PFSK-1 (cell line): ENCODE measurements around the gene ALS2CL.

Source experiments
- FOXP2 ChIP-seq: optimal IDR thresholded peaks from 2 replicates; pipeline ENCODE3; 2011; ENCODE audit warnings: borderline replicate concordance, control low read depth, inconsistent platforms; ENCODE audit not compliant: insufficient read depth; ENCODE audit errors: extremely low read length, extremely low read depth
- POLR2AphosphoS5 ChIP-seq: IDR thresholded peaks from 2 replicates; pipeline ENCODE4 v1.6.1; 2012; ENCODE audit warnings: low read depth, mild to moderate bottlenecking, control low read depth, low read length, moderate library complexity
- SIN3A ChIP-seq: IDR thresholded peaks from 2 replicates; pipeline ENCODE4 v1.6.1; 2012; ENCODE audit warnings: mild to moderate bottlenecking, low read length, moderate library complexity, borderline replicate concordance; ENCODE audit not compliant: insufficient read depth
- TAF1 ChIP-seq: IDR thresholded peaks from 2 replicates; pipeline ENCODE4 v1.6.1; 2012; ENCODE audit warnings: low read length, control low read depth, borderline replicate concordance; ENCODE audit not compliant: insufficient read depth
- TF ChIP-seq, protein P1 (sequence below), 2 experiments: IDR thresholded peaks; 2 replicates each; pipeline versions ENCODE4 v1.6.1 to v1.8.0; 2011 to 2012; ENCODE audit warnings: low read depth in 2 of 2, low read length in 2 of 2, control low read depth in 1 of 2, inconsistent platforms in 1 of 2, mild to moderate bottlenecking in 1 of 2, moderate library complexity in 1 of 2; ENCODE audit not compliant: insufficient read depth in 1 of 2

ALS2CL gene

DNA sequence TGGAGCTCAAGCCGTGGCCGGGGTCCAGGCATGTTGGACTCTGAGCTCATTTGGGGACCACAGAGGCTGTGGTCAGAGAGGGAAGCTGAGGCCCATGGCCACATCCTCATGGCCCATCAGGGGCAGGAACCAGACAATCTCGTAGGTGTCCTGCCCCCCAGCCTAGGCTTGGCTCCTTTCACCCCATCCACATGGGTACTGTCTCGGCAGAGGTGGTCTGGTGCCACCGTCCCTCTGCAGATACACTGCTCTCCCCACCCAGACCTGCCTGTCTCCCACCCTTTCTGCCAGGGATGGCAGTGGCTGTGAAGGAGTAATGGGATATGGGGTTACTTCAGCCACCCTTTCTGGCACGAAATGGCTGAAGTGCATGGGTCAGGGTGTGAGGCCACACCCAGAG, 16.2 kb upstream of the ALS2CL start:
- no peak for TF ChIP-seq SIN3A
- no peak for TF ChIP-seq POLR2AphosphoS5
- no peak for TF ChIP-seq FOXP2
- TF ChIP-seq, protein P1, sequence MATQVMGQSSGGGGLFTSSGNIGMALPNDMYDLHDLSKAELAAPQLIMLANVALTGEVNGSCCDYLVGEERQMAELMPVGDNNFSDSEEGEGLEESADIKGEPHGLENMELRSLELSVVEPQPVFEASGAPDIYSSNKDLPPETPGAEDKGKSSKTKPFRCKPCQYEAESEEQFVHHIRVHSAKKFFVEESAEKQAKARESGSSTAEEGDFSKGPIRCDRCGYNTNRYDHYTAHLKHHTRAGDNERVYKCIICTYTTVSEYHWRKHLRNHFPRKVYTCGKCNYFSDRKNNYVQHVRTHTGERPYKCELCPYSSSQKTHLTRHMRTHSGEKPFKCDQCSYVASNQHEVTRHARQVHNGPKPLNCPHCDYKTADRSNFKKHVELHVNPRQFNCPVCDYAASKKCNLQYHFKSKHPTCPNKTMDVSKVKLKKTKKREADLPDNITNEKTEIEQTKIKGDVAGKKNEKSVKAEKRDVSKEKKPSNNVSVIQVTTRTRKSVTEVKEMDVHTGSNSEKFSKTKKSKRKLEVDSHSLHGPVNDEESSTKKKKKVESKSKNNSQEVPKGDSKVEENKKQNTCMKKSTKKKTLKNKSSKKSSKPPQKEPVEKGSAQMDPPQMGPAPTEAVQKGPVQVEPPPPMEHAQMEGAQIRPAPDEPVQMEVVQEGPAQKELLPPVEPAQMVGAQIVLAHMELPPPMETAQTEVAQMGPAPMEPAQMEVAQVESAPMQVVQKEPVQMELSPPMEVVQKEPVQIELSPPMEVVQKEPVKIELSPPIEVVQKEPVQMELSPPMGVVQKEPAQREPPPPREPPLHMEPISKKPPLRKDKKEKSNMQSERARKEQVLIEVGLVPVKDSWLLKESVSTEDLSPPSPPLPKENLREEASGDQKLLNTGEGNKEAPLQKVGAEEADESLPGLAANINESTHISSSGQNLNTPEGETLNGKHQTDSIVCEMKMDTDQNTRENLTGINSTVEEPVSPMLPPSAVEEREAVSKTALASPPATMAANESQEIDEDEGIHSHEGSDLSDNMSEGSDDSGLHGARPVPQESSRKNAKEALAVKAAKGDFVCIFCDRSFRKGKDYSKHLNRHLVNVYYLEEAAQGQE (IDR thresholded peaks at IDR 0.05; ENCODE audit: insufficient read depth in 1 of 2, low read depth in 2 of 2, low read length in 2 of 2) = no peak
- TF ChIP-seq TAF1 = no peak

DNA sequence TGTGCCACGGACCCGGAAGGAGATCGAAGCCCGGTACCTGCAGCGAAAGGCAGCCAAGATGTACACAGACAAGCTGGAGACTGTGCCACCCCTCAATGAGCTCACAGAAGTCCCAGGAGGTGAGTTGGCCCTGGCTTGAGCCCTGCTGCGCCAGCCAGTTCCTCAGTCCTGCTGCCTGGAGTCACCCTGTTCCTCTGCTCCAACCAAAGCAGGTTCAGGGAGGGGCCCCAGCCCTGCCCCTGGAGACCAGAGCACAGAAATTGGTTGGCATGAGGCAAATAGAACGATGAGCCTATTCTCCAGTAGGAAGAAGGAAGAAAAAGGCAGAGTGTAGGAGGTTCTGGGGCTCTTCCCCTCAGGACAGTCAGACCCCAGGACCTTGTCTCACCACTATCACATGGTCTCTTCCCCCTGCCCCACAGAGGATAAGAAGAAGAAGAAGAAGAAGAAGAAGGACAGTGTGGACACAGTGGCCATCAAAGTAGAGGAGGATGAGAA, 15.7 kb upstream of the ALS2CL start:
- TF ChIP-seq POLR2AphosphoS5 (no peak), FOXP2 (no peak), TAF1 (no peak), SIN3A (no peak)
- TF ChIP-seq, protein P1 (IDR thresholded peaks at IDR 0.05; ENCODE audit: insufficient read depth in 1 of 2, low read depth in 2 of 2, low read length in 2 of 2) = no peak

DNA sequence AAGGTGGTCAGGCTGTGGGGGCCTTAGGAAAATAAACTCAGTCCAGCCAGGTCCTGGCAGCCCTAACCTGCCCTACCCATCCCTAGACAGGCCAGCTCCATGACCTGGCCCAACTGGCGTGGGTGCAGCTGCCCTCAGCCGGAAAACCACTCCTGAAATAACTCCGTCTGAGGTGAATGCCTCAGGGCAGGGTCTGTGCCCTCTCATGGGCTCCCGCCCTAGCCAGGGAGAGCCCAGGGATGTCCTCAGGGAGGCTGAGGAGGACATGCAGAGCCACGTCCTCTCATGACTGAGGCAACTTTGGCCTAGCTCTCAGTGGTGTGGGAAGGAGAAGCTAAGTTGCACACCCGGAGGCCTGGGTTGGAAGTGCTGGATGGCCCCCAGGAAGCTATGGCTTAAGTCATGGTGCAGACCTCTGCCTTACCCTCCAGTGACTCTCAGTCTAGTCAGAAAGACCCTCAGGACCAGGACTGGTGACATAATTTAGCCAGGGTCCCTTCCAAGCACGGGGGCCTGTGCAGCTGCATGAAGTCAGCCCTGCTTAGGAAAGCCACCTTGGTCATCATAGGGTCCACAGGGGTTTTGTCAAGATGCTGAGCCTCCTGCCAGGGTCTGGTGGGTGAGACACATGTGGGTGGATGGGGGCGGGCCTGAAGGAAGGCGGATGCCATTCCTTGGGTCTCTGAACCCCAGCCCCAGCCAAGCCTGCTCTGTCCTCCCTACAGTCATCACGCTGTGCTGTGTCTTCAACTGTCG, 15.1 kb upstream of the ALS2CL start:
- TF ChIP-seq SIN3A (no peak), POLR2AphosphoS5 (no peak), TAF1 (no peak), FOXP2 (no peak)
- TF ChIP-seq, protein P1 (IDR thresholded peaks at IDR 0.05; ENCODE audit: insufficient read depth in 1 of 2, low read depth in 2 of 2, low read length in 2 of 2) = no peak

DNA sequence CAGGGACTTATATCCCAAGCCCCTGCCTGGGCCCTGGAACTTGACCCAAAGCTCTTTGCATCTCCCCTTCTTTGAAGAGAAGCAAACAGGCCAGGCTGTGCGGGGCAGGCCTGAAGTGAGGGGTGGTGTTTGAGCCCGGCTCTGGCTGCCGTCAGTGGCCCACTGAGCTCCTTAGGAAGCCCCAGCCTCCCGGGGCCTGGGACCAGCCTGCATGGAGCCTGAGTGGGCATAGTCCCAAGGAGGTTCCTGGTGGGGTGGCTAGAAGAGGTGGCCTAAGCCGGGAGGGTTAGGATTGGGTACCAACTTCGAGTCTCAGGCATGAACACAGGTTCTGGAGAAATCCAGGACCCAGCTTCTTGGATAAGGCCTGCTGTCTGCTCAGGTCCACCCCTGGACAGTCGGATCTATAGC, 14.1 kb upstream of the ALS2CL start:
- no peak for TF ChIP-seq FOXP2
- no peak for TF ChIP-seq SIN3A
- TF ChIP-seq, protein P1 (IDR thresholded peaks at IDR 0.05; ENCODE audit: insufficient read depth in 1 of 2, low read depth in 2 of 2, low read length in 2 of 2) = no peak
- TF ChIP-seq TAF1 = no peak
- no peak for TF ChIP-seq POLR2AphosphoS5
